CD4-positive, alpha-beta T cell (primary cell): ENCODE measurements around the gene SLC27A2. TPM values are rescaled to one million over a fixed set of nuclear protein-coding genes. Genes with fewer than 3 reads are reported as not detected.

Source experiments
- ATAC-seq: fragments of 200-7000 bp; cut with Tn5 transposase; one replicate; pipeline ENCODE4 v1.10.0; 2022; ENCODE audit warnings: mild to moderate bottlenecking; ENCODE audit not compliant: poor library complexity
- CTCF ChIA-PET: fragments of 350-600 bp; sonication (Branson Sonifier 250); formaldehyde crosslinking; loops from one replicate; lab custom pipeline; 2021; ENCODE audit warnings: antibody characterized with exemption, inconsistent platforms; lab: Charles Lee
- POLR2A ChIA-PET: fragments of 350-600 bp; sonication (Branson Sonifier 250); formaldehyde crosslinking; loops from one replicate; lab custom pipeline; 2021; ENCODE audit warnings: antibody characterized with exemption, inconsistent platforms; lab: Charles Lee
- DNase-seq, 14 experiments: peaks; one replicate each; pipeline ENCODE4 v3.0.0-alpha.2; 2013 to 2020; ENCODE audit warnings: mixed read lengths in 2 of 14
- H3K27ac ChIP-seq, 2 donors: one replicate each; pipeline versions ENCODE4 v1.5.1 to v1.7.0; 2013; ENCODE audit warnings: low read length in 2 of 2, low read depth in 1 of 2, mild to moderate bottlenecking in 1 of 2
- H3K27me3 ChIP-seq, 2 experiments: 1 replicate in 1 of 2; 2 replicates in 1 of 2; pipeline versions ENCODE4 v1.6.1 to v1.7.0; 2013; ENCODE audit warnings: low read length in 2 of 2, control low read depth in 1 of 2, mild to moderate bottlenecking in 1 of 2, moderate library complexity in 1 of 2; ENCODE audit not compliant: insufficient read depth in 2 of 2, control insufficient read depth in 1 of 2
- H3K36me3 ChIP-seq: one replicate; pipeline ENCODE4 v1.6.1; 2013; ENCODE audit warnings: low read length, control low read depth; ENCODE audit not compliant: insufficient read depth
- H3K4me1 ChIP-seq: one replicate; pipeline ENCODE4 v1.6.1; 2013; ENCODE audit warnings: low read length, control low read depth; ENCODE audit not compliant: insufficient read depth
- H3K4me3 ChIP-seq: one replicate; pipeline ENCODE4 v1.5.1; 2013; ENCODE audit warnings: mild to moderate bottlenecking, low read length, moderate library complexity
- H3K9me3 ChIP-seq, 2 experiments: 1 replicate in 1 of 2; 2 replicates in 1 of 2; pipeline versions ENCODE4 v1.6.1 to v1.7.0; 2013; ENCODE audit warnings: low read length in 2 of 2, mild to moderate bottlenecking in 2 of 2, control low read depth in 1 of 2, moderate library complexity in 1 of 2; ENCODE audit not compliant: control insufficient read depth in 1 of 2, insufficient read depth in 1 of 2
- H3K27ac Mint-ChIP-seq: one replicate; pipeline ENCODE4 v1.8.0; 2020; ENCODE audit warnings: mixed read lengths
- H3K27me3 Mint-ChIP-seq: one replicate; pipeline ENCODE4 v1.8.0; 2021; ENCODE audit warnings: mixed read lengths
- H3K36me3 Mint-ChIP-seq: one replicate; pipeline ENCODE4 v1.8.0; 2021; ENCODE audit warnings: low read depth, mixed read lengths
- H3K4me1 Mint-ChIP-seq: one replicate; pipeline ENCODE4 v1.8.0; 2021; ENCODE audit warnings: low read depth, mixed read lengths
- H3K4me3 Mint-ChIP-seq: one replicate; pipeline ENCODE4 v1.8.0; 2020; ENCODE audit warnings: mild to moderate bottlenecking, mixed read lengths
- H3K9me3 Mint-ChIP-seq: one replicate; pipeline ENCODE4 v1.8.0; 2020; ENCODE audit warnings: mixed read lengths
- intact Hi-C, 2 experiments: fragments of 100-400 bp; cut with DNase I in 1 of 2; cut with micrococcal nuclease in 1 of 2; formaldehyde crosslinking; loops; one replicate each; pipeline versions ENCODE4 v1.15.1 to v1.9.0; 2023 to 2025; cut with DNase I, micrococcal nuclease
- total RNA-seq, 174 experiments: library from RNA in 2 of 174; stranded (reverse) in 2 of 174; gene quantifications; one replicate each; pipeline ENCODE4 v1.2.3 and lab custom pipeline; 2021 to 2026
- TF ChIP-seq, protein P1 (sequence below): fragments of 200-600 bp; IDR thresholded peaks from one replicate; pipeline ENCODE4 v1.8.0; 2022; ENCODE audit warnings: antibody characterized with exemption, mild to moderate bottlenecking

SLC27A2 gene
- total RNA-seq, 2 experiments from 2014 or later, result 0.22 to 0.31 TPM

DNA sequence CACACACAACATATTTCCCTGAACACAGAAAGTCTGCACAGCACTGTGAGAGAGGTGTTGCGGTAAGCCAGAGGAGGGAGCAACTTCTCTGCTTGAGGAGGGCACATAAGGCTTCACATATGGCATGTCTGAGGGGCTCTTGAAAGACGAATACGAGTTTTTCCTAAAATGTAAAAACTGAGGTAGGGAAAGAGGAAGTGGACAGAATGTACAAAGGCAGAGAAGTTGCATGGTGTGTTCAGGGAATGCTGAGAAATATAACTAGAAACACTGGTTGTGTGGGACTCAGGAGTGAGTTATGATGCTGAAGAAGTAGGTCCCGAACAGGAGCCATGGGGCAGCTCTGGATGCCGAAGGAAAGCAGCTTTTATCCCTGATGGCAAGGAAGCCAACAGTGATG, 40.1 kb upstream of the SLC27A2 start:
- intact Hi-C loops, result loop anchor here (5.0 to 10.0 kb wide), 3 partner anchors 717 to 1780 kb away; partner anchors contain the start of gene FGF7 (in 1 of the 2)
- ChIA-PET POLR2A (no interaction called here), CTCF (interaction anchor here (2.0 kb wide), 1 partner anchor 1280 kb away, joined by 5 read pairs; no protein-coding TSS in a partner anchor)
- Histone ChIP-seq H3K36me3 (no peaks in the 10 kb centered on the region), H3K4me3 (no peak overlapping the region), H3K27me3 (peaks cover 0 to 5% of the 10 kb centered on the region in 2 experiments), H3K27ac (no peak overlapping the region), H3K4me1 (no peaks in the 10 kb centered on the region), H3K9me3 (no peaks in the 10 kb centered on the region)
- DNase-seq, result no peak
- no peak overlapping the region for H3K4me3 Mint-ChIP-seq
- no peaks in the 10 kb centered on the region for H3K36me3 Mint-ChIP-seq
- ATAC-seq, result no peak
- TF ChIP-seq, protein P1, sequence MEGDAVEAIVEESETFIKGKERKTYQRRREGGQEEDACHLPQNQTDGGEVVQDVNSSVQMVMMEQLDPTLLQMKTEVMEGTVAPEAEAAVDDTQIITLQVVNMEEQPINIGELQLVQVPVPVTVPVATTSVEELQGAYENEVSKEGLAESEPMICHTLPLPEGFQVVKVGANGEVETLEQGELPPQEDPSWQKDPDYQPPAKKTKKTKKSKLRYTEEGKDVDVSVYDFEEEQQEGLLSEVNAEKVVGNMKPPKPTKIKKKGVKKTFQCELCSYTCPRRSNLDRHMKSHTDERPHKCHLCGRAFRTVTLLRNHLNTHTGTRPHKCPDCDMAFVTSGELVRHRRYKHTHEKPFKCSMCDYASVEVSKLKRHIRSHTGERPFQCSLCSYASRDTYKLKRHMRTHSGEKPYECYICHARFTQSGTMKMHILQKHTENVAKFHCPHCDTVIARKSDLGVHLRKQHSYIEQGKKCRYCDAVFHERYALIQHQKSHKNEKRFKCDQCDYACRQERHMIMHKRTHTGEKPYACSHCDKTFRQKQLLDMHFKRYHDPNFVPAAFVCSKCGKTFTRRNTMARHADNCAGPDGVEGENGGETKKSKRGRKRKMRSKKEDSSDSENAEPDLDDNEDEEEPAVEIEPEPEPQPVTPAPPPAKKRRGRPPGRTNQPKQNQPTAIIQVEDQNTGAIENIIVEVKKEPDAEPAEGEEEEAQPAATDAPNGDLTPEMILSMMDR, result no peak
- H3K9me3 Mint-ChIP-seq, result no peaks in the 10 kb centered on the region
- H3K27ac Mint-ChIP-seq, result no peak overlapping the region
- no peaks in the 10 kb centered on the region for H3K4me1 Mint-ChIP-seq
- no peaks in the 10 kb centered on the region for H3K27me3 Mint-ChIP-seq

DNA sequence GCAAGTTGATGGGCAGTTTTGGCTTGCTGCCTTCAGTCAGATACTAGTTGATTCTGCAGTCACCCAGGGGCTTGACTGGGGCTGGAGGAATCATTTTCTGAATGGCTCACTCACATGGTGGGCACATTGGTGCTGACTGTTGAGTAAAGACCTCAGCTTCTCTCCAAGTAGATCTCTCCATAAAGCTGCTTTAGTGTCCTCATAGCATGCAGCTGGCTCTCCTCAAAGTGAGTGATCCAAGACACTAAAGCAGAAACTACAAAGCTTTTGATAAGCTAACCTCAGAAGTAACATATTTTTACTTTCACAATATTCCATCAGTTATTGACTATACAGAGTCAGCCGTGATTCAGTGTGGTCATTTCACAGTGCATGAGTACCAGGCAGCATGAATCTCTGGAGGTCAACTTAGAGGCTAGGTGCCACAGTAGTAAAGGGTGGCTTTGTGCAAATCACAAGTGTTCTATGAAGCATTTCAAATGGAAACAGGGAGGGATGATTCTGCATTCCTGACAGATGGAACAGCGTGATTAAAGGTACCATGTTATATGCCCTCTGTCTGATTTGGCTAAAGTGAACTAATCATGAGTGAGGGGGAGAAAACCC, 38.6 kb upstream of the SLC27A2 start:
- POLR2A ChIA-PET, result no interaction called here
- no peak for DNase-seq
- H3K27ac Mint-ChIP-seq, result no peak overlapping the region

DNA sequence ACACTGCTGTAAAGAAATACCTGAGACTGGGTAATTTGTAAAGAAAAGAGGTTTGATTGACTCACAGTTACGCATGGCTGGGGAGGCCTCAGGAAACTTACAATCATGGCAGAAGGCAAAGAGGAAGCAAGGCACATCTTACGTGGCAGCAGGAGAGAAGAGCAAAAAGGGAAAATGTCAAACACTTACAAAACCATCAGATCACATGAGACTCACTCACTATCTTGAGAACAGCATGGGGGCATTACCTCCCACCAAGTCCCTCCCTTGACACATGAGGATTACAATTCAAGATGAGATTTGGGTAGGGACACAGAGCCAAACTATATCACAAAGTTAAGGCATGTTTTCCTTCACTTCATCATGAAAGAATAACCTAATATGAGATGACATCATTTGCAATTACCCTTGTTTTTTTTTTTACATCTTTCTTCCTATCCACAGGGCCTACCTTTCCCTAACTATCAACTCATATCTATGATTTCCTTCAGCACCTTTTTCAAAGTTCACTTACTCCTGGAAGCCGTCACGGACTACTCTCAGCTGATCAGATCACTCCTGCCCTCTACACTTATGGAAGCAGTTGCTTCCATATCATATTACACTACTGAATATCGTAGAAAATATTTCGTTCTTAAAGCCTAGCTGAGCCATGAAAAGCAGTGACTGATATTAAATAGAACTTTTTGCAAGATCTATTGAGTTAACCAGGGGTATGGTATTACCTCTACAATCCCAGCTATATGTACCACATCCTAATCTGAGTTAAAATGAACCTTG, 37.5 kb upstream of the SLC27A2 start:
- Histone ChIP-seq H3K27ac (no peak overlapping the region), H3K9me3 (no peaks in the 10 kb centered on the region), H3K4me3 (no peak overlapping the region), H3K4me1 (no peaks in the 10 kb centered on the region), H3K27me3 (peaks cover 0 to 5% of the 10 kb centered on the region in 2 experiments), H3K36me3 (no peaks in the 10 kb centered on the region)
- ATAC-seq (no peak), DNase-seq (peak in 2 of 14 experiments; percentile 29 to 56)
- H3K4me1 Mint-ChIP-seq, result no peaks in the 10 kb centered on the region
- TF ChIP-seq, protein P1, result no peak
- no peaks in the 10 kb centered on the region for H3K9me3 Mint-ChIP-seq
- POLR2A ChIA-PET, result no interaction called here
- H3K4me3 Mint-ChIP-seq, result no peak overlapping the region
- H3K27ac Mint-ChIP-seq, result no peak overlapping the region
- intact Hi-C loops, result loop anchor here (1.0 to 10.0 kb wide), 6 partner anchors 720 to 1782 kb away; partner anchors contain the start of gene FGF7 (in 1 of the 2)
- CTCF ChIA-PET, result interaction anchor here (1.0 to 1.7 kb wide), 2 partner anchors 909 to 1282 kb away, joined by 3 to 4 read pairs; no protein-coding TSS in a partner anchor
- H3K27me3 Mint-ChIP-seq, result no peaks in the 10 kb centered on the region
- H3K36me3 Mint-ChIP-seq, result no peaks in the 10 kb centered on the region

More for the DNA sequence above, 38.6 kb upstream of the SLC27A2 start:
- H3K9me3 Mint-ChIP-seq, result no peaks in the 10 kb centered on the region
- H3K4me1 Mint-ChIP-seq, result no peaks in the 10 kb centered on the region
- CTCF ChIA-PET, result interaction anchor here (2.0 kb wide), 1 partner anchor 1282 kb away, joined by 5 read pairs; no protein-coding TSS in a partner anchor
- no peaks in the 10 kb centered on the region for H3K36me3 ChIP-seq
- no peak overlapping the region for H3K27ac ChIP-seq
- intact Hi-C loops, result loop anchor here (5.0 to 10.0 kb wide), 3 partner anchors 719 to 1781 kb away; partner anchors contain the start of gene FGF7 (in 1 of the 2)
- H3K9me3 ChIP-seq, result no peaks in the 10 kb centered on the region
- no peaks in the 10 kb centered on the region for H3K27me3 Mint-ChIP-seq
- TF ChIP-seq, protein P1, result no peak
- no peaks in the 10 kb centered on the region for H3K4me1 ChIP-seq
- H3K36me3 Mint-ChIP-seq, result no peaks in the 10 kb centered on the region
- peaks cover 0 to 5% of the 10 kb centered on the region in 2 experiments for H3K27me3 ChIP-seq
- ATAC-seq, result no peak
- H3K4me3 ChIP-seq, result no peak overlapping the region
- no peak overlapping the region for H3K4me3 Mint-ChIP-seq
